Measurements from ENCODE around the gene HMX1. TPM values are rescaled to one million over a fixed set of nuclear protein-coding genes. Genes with fewer than 3 reads are reported as not detected.
A peak's percentile ranks its signal among the peaks of the same experiment; 100 is the strongest.

Gene HMX1
- total RNA-seq: not detected in 2 replicates

DNA sequence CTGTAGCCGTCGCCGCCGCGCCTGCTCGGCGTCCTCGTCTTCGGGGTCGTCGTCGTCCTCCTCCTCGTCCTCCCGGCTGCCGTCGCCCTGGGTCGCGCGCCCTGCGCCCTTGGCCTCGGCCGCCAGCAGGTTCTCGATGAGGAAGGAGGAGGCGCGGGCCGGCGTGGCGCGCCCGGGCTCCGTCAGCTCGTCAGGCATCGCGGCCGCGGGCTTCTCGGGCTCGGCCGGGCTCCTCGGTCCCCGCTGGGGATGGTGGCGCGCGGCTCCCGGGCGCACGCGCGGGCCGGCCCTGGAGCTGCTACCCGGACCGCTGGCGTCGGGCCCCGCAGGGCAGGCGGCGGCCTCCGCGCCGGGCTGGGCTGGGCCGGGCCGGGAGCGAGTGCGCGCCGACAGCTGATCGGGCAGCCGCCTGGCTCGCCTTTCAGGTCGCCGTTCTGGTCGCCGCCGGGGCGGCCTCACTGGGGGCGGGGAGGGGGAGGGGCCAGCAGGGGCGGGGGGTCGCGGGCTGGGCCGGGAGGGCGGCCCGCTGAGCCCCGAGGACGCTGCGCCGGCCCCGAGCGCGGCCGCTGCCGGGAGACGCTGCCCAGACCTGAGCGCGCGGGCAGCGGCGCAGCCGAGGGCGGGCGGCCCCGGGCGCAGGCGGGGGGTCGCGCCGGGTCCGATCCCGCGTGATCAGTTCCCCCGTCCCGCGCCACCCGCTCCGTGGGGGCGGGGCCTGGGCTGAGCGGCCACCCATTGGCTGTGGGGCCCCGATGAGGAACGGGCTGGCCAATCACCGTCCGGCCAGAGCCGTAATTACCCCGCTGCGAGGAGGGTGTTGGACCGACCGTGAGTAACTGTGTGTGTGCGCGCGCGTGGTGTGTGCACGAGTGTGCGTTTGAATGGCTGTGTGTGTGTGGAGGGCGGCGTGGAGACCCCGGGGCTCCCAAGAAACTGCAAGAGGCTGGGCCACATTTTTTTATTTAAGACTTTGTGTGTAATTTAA, at the start of gene HMX1:
TSS of gene HMX1 (minus strand) at position 423 of the 985 bp plus-strand sequence. CDS start at position 198, 225 bp downstream.
- DNase-seq (ENCODE audit: extremely low read depth, low read depth, low spot score): no peak

- DNase-seq (ENCODE audit: extremely low read depth, low read depth, low spot score): no peak
Observed at GRCh38 chr4:8920969-8921368, 49.3 kb upstream of the HMX1 start.

- no peak for DNase-seq (ENCODE audit: extremely low read depth, low read depth, low spot score)
Observed at GRCh38 chr4:8920289-8920965, 48.8 kb upstream of the HMX1 start.

- no peak for DNase-seq (ENCODE audit: extremely low read depth, low read depth, low spot score)
Observed at GRCh38 chr4:8919651-8920288, 48.1 kb upstream of the HMX1 start.

GRCh38 chr4:8917868-8918783, 46.5 kb upstream of the HMX1 start:
- DNase-seq (ENCODE audit: extremely low read depth, low read depth, low spot score): peak; percentile 16

DNA sequence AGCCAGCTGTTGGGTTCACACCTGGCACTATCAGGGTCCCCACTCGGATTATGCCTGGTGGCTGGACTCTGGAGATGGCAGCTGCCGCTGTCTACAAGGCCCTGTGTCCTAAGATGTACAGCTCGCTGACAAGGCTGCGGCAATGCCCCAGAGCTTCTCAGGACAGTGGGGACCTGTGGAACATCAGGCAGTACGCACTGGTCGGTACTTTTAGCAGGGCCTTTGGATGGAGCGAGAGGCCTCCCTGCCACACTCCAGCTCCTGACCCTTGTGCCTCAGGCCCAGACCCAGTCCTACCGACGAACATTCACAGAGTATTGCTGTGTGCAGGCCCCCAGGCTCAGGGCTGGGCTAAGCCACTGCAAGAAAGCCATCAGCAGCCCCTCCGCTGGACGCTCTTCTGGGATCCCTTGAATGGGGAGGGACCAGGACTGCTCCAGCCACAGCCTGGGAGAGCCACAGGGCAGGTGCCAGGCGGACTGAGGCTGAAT, 45.7 kb upstream of the HMX1 start:
- DNase-seq (ENCODE audit: extremely low read depth, low read depth, low spot score): no peak

GRCh38 chr4:8916906-8917305, 45.3 kb upstream of the HMX1 start:
- no peak for DNase-seq (ENCODE audit: extremely low read depth, low read depth, low spot score)

GRCh38 chr4:8916351-8916885, 44.8 kb upstream of the HMX1 start:
- no peak for DNase-seq (ENCODE audit: extremely low read depth, low read depth, low spot score)

- no peak for DNase-seq (ENCODE audit: extremely low read depth, low read depth, low spot score)
Observed at GRCh38 chr4:8915201-8916200, 43.9 kb upstream of the HMX1 start.

DNA sequence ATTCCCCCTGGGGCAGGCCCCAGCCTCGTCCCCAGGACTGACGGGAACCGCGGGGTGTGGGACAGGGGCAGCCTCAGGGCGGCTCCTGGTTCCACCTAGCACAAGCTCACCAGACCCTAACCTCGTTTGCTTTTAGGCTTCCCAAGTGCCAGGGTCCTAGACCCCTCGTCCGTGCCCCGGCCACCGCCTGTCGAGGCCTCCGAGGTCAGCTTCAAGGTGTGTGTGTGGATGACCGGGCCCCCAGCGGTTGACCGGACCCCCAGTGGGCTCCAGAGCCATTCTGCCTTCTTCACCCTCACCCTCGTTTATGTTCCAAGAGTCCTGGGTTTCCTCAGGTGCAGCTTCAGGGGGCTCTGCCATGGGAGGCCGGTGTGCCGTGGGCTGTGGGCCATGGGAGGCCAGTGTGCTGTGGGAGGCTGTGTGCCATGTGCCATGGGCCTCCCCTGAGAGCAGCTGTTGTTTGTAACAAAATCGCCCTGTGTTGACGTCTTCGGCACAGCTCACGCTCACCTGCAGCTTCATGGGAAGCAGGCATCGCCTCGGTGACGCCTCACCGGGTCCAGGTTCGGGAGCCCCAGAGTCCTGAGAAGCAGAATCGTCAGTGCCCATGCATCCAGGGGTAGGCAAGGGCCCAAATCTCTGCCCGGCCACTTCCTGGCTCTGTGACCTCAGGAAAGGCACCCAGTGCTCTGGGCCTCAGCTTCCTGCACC, 43.0 kb upstream of the HMX1 start:
- DNase-seq (ENCODE audit: extremely low read depth, low read depth, low spot score): no peak

DNA sequence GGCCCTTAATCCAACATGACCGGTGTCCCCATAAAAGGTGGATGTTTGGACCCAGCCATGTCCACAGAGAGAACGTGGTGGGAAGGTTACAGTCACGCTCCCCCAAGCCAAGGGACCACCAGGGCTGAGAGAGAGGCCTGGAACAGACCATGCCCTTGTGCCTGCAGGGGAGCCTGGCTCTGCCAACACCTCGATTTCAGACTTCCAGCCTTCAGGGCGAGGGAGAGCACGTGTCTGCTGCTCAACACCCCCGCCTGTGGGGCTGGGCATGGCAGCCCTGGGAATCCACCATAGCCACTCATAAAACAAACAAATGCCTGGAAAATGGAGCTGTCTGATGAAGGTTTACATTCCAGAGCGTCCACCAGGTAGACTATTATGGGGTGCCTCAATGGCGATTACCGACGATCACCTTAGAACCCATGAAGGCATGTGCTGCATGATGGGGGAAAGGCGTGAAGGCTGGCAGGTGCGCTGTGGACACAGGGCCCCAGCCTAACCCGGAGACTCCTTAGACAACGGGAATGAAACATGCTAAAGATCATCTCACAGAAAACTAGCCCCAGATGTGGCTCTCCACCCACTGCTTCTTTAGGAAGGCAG, 42.3 kb upstream of the HMX1 start:
- no peak for DNase-seq (ENCODE audit: extremely low read depth, low read depth, low spot score)

- DNase-seq (ENCODE audit: extremely low read depth, low read depth, low spot score): no peak
Observed at GRCh38 chr4:8913121-8913857, 41.6 kb upstream of the HMX1 start.

DNA sequence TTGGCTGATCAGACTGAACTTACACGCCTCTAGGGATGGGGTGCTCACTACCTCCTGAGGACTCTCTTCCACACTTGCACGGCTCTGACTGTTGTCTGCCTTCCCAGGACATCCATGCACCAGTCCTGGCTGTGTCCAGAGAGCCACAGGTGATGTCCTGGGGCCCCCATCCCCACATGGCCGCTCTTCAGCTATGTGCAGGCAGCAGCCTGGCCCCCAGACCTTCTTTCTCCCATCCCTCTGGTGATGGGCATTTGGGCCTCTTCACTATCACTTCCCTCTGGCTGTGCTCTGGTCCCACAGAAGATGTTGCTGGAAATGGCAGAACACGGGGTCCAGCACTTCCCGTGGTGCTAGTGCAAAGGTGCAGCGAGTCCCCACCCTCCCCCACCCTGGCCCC, 40.9 kb upstream of the HMX1 start:
- no peak for DNase-seq (ENCODE audit: extremely low read depth, low read depth, low spot score)

DNA sequence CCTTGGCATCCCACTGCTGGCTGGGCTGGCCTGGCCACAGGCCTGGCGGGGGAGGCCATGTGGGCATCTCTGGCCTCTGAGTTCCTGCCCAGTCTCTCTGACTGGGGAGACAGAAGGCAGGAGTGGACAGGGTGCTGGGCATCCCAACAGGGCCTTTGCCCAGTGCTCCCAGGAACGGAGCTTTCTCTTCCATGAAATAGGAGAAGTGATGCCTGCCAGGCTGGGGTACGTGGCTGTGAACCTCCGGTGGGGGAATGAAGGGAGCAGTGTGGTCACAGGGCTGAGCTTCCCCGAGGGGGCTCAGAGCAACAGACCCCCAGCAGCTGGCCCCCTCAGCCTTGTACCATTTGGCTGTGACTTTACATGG, 40.4 kb upstream of the HMX1 start:
- no peak for DNase-seq (ENCODE audit: extremely low read depth, low read depth, low spot score)

GRCh38 chr4:8911316-8912088, 39.9 kb upstream of the HMX1 start:
- DNase-seq (ENCODE audit: extremely low read depth, low read depth, low spot score): no peak

DNA sequence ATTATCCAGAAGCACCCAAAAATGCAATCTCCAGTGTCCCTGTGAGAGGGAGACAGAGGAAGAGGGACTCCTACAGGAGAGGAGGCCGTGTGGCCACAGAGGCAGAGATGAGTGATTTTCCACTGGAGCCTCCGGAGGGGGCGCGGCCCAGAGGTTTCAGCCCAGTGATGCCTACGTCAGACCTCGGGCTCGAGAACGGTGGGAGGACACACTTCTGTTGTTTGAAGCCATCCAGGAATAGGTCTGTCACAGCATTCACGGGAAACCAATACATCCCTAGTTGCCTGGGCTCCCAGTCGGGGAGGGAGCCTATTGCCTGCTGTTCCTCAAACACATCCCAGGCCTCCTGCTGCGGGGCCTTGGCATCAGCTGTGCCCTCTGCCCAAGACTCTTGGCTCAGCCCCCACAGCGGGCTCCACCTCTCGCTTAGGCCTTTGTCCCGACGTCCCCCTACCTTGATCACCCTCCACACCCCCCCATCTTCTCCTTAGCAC, 39.2 kb upstream of the HMX1 start:
- no peak for DNase-seq (ENCODE audit: extremely low read depth, low read depth, low spot score)
